Right ventricle myocardium inferior (tissue), 1 donor: ENCODE measurements around the gene EEPD1. TPM values are rescaled to one million over a fixed set of nuclear protein-coding genes. Genes with fewer than 3 reads are reported as not detected.

Source experiments
- ATAC-seq: fragments of 200-7000 bp; cut with Tn5 transposase; one replicate; pipeline ENCODE4 v1.9.1; 2020; ENCODE audit warnings: mild to moderate bottlenecking, moderate library complexity
- DNase-seq: peaks from one replicate; pipeline ENCODE4 v3.0.0; 2021; ENCODE audit errors: missing footprints
- intact Hi-C: fragments of 100-400 bp; cut with DNase I; formaldehyde crosslinking; loops from one replicate; pipeline ENCODE4 v1.11.0; 2022
- total RNA-seq: library from RNA; stranded (reverse); fragmentation: NEBNext Ultra II Directional; extraction: Animal tissue kit (Norgen Biotek cat#: 25700); gene quantifications from one replicate; pipeline ENCODE4 v1.2.1, GENCODE V29; 2021
- donor health status: DM: no; HTN: yes; CAD: no; lungs with severe emphysema.

Gene EEPD1
- total RNA-seq, 1 donor from 2014 or later, result 11.5 TPM

DNA sequence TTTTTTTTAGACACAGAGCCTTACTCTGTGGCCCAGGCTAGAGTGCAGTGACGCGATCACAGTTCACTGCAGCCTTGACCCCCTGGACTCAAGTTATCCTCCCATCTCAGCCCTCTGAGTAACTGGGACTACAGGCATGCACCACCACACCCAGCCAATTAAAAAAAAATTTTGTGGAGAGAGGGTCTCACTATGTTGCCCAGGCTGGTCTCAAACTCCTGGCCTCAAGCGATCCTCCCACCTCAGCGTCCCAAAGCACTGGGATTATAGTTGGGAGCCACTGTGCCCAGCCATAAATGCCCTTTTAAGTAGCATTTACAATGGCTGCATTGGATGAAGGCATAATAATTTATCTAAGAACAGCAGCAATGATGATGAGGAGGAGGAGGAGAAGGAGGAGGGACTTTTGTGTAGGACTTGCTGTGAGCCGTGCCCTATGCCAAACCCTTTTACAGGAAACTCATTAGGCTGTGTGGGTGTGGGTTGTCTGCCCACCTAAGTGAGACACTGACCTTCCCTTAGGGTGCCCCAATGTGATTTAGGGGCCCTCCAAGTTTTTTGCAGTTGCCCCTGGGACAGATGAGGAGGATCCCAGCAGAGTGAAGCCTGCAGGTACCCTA is 51.1 kb downstream of the EEPD1 start:
- no peak for DNase-seq
- intact Hi-C loops, result loop anchor here (5.0 kb wide), 1 partner anchor 42 kb away; no protein-coding TSS in a partner anchor
- ATAC-seq, result no peak

DNA sequence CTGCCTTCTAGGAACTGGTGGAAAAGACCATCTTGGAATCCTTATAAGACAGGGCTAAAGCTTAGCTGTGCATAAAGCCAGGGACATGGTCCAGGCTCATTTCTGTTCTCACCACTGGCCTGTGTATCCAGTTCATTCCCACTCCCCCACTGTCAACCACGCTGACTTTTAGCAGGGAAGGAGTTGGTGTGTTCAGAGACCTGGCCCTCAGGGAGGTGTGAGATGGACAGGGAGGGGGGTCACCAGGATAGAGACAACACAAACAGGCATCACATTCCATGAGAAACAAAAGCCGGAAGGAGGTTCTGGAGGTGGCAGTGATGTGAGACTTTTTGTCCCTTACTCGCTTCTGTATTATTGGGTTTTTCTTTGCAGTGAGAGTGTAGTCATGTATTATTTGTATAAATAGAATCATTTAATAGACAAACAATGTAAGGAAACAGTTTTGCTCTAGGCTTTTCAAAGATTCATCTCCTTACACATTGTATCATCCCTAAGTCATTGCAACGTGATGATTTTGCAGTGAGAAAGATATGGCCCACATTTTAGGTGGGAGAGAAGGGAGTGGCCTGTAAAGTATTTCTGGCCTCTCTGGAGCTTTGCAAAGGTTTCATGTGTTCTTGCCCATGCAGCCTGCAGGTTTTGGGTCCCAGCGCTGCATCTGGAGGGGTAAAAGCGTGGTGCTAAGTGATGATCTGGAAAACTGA is 52.0 kb downstream of the EEPD1 start:
- ATAC-seq (no peak), DNase-seq (no peak)
- intact Hi-C loops, result loop anchor here (5.0 kb wide), 1 partner anchor 43 kb away; no protein-coding TSS in a partner anchor

DNA sequence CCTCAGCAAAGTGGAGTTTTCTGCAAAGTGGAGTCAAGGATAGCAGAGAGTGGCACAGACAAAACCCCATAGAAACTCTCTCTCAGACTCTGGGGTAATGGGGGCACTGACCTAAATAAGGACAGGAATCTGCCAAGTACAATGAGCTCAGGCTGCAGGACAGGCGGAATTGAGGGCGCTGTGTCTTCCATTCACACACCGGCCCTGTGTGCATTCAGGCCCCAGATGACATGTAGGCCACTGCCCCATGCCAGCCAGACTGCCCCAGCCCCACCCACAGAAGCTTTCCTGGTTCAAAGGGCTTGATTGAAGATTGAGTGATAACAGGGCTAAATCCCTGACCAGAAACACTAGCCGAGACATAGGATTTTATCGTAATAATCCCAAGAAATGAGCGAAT is 52.7 kb downstream of the EEPD1 start:
- no peak for DNase-seq
- intact Hi-C loops, result no loop called here
- no peak for ATAC-seq

DNA sequence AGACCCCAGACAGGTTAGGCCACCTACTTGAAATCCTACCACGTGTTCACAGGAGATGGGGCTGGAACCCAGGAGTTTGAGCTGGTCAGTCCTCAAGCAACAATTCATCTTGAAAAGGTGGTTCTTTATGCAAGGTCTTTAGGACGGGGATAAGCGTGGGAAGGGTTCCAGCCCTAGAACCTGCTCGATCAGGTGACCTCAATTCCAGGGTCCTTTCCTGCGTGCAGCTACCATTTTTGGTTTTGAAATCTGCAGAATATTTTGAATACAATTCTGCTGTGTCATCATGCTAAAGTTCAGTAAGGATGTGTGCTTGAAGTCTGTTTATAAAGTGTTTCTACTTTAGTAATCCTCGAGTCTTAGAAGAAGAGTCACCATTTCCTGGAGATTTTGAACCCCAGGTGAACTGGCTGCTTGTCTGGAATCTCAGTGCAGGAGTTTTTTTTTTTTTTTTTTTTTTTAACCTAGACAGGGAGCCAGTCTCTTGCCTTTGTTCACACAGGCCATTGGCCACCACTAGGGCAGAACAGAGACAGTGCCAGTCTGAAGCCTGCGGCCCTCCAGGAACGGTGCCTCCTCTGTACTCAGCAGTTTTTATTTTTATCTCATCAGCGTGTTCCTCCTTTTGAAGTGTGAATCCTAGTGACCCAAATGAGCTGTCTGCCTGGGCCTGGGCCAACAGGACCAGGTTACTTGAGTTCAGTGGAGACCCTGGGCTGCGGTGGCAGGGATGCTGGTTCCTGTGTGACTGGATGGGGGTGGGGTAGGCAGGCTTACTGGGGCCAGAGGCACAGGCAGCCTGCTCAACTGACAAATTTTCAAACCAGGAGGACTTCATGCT is 54.6 kb downstream of the EEPD1 start:
- ATAC-seq, result peak; percentile 83
- intact Hi-C loops, result loop anchor here (2.0 kb wide), 1 partner anchor 77 kb away; no protein-coding TSS in a partner anchor
- peak; percentile 77 for DNase-seq

DNA sequence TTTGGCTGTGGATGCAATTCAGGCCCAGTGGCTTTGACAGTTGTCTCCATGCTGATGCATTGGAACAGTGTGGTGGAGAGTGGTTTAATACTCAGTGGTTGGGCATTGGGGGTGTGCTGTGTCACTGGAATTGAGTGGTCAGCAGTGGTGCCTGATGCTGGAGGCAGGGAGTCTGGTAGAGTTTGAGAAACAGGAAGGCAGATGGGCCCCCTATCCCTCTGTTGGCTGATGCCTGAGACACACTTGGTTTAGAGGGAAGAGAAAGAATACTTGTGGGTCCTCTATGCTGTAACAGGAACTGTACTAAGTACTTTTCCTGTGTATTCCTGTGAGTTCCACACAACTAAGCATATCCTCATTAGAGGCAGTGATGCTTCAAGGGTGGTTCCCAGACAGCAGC is 55.4 kb downstream of the EEPD1 start:
- intact Hi-C loops, result loop anchor here (2.0 kb wide), 1 partner anchor 78 kb away; no protein-coding TSS in a partner anchor
- DNase-seq (no peak), ATAC-seq (peak; percentile 8)

DNA sequence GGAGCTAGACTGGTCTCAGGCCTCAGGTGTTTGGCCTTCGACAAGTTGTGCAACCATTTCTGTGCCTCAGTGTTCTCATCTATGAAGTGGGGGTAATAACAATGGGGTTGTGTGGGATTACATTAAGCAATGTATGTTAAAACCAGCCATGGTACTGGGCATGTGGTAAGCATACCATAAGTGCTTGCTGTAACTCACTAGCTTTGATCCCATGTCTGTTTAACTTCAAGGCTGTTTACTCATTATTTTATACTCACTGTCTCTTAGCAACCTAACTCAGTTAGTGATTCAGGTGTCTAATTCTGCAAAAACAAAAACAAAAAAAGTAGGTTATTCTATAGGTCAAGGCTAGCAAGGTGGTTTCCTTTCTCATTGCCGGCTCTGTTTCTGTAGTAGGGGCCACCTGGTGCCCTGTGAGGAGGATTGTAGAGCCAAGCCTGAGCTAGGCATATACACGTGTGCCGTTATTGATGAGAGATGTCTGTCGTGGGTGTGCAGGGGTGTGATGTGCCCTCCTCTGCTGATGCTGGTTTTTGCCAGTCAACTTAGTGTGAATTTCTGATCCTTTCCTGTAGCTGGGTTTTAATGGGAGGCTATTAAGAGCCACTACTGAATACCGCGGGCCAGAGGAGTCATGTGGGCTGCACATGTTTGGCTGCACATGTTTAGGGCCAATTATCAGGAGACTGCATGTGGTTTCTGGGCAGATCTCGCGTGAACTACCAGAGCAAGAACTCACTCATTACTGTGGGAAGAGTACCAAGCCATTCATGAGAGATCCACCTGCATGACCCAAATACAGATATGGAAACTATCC is 56.2 kb downstream of the EEPD1 start:
- intact Hi-C loops, result loop anchor here (2.0 kb wide), 1 partner anchor 78 kb away; no protein-coding TSS in a partner anchor
- ATAC-seq, result no peak

DNA sequence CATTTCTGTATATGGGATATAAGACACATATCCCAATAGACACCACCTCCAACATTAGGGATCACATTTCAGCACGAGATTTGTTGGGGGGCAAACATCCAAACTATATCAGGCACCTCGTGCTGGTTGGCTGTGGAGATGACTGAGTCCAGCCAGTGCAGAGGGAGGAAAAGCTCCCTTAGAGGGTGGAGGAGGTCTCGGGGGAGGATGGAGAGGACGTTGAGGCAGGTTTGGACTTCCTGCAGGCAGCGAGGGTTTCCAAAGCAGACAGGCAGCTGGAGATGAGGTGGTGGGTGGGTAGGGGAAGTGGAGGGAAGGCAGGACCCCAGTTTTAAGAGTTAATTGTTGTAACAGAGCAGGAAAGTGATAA is 56.7 kb downstream of the EEPD1 start:
- ATAC-seq (no peak), DNase-seq (no peak)
- intact Hi-C loops, result loop anchor here (2.0 kb wide), 1 partner anchor 79 kb away; no protein-coding TSS in a partner anchor

More for the DNA sequence above, 56.2 kb downstream of the EEPD1 start:
- no peak for DNase-seq

DNA sequence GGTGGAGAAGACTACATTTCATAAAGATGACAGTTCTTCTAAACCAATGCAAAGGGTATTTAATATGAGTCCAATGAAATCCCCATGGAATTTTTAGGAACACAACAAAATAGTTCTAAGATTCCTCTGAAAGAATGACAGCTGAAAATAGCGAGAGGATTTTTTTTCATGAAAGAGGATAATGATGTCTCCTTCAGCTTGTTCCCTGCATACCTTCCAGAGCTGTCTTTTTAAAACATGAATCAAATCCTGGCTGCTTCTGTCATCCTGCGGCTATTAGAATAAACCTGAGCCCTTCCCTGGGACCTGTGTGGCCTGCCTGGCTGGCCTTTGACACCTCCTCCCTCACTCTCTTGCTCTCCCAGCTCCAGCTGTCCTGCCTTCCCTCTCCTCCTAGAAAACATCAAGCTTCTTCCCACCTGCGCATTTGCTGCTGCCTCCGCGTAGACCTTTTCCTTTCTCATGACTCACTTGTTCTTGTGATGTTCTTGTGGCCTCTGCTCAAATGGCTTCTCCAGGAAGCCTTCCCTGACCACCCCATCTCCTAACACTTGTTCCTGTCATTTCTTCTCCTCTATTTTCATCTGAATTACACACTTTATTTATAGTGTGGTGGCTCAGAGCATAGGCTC is 57.4 kb downstream of the EEPD1 start:
- ATAC-seq (no peak), DNase-seq (no peak)
- intact Hi-C loops, result no loop called here

DNA sequence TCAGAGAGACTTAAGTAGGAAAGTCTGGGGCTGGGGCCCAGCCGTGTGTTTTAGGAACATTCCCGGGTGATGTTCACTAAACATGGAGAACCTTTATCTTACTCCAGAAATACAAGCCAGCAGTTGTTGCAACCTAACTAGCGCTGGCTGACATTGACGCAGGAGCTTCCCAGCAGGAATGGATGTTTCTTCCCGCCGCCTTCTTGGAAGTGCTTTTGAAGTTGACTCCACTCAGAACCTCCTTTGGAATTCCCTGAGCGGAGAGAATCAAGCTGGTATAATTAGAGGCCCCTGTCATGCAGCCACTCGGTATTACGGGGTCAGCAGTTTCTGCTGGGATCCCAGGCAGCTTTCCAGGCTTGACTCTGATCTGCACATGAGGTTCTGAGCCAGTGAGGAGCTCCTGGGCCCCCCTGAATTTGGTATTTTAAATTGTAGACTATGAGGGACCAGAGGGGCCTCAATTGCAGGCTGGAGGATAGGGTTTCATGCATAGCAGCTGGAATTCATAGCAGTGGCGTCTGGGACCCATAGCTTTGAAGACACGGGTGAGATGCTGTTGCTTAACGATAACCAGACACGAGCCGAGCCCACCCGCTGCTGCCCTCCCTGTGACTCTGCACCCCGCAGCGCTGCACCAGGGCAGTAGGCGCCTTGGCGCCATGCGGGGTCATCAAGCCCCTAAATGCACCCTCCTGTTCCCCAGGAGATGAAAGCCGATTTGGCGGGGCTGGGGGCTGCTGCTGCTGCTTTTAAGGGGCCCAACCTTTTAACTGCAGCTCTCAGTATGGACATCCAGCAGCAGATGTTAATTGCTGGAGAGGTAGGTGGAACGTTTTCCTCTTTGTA is 61.8 kb downstream of the EEPD1 start:
- intact Hi-C loops, result no loop called here
- ATAC-seq, result no peak
- no peak for DNase-seq

DNA sequence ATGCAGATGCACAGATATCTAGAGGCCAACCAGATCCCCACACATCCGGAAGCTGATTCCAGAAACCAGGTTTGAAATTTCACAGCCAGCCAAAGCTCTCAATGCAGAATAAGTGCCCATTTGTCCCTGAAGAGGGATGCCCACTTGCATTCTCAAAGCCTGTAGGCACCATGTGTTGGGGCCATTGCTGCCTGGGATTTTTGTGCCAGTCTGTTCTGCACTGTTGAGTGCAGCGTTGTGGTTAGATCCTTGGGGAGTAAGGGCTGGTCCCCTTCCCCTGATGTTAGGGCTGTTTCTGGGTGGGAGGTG is 62.4 kb downstream of the EEPD1 start:
- DNase-seq (no peak), ATAC-seq (no peak)
- intact Hi-C loops, result no loop called here

DNA sequence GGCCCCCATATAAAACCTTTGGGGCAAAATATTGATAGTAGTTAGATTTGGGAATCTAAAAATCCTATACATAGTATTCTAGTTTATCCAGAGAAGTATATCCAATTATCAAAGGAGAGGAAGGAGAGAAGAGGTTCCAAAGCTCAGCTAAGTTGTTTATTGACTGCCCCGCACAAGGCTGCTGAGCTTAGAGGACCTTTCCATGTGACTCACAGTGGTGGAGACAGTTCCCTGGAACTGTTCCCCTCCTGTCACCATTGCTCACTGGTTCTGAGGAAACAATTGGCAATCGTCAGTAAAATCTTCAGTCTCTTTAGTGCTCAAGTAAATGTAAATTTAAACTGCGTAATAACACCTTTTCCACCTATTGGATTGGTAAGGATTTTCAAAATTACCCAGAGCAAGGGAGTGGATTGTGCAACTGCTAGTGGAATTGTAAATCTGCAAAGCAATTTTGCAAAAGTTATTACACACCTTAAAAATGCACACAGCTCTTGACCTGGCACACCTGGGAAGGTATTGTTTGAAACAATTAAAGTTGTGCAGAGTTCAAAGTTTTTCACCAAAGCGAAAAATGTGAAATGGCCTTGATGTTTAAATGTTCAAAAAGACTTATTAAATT is 63.1 kb downstream of the EEPD1 start:
- intact Hi-C loops, result no loop called here
- no peak for DNase-seq
- ATAC-seq, result peak; percentile 52

DNA sequence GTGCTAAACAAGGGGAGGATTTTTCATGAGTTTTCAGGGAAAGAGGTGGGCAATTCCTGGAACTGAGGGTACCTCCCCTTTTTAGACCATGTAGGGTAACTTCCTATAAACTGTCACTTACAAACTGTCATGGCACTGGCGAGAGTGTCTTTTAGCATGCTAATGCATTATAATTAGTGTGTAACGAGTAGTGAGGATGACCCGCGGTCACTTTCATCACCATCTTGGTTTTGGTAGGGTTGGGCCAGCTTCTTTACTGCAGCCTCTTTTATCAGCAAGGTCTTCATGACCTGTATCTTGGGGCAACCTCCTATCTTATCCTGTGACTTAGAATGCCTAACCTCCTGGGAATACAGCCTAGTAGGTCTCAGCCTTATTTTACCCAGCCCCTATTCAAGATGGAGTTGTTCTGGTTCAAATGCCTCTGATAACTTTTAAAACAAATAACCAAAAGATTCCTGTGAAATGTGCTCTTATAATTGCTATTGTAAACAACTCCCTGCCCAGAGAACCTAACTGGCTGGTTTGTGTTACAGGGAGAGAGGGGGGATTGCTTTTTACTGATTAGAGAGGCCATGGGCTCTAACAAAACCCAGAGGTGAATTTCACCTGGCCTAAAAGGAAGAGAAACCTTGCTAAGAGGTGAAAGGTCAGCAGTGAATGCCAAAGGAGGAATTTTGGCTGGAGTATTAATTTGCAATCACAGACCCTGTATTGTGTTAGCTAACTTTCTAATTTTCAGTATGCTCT is 64.3 kb downstream of the EEPD1 start:
- DNase-seq (no peak), ATAC-seq (no peak)
- intact Hi-C loops, result no loop called here

DNA sequence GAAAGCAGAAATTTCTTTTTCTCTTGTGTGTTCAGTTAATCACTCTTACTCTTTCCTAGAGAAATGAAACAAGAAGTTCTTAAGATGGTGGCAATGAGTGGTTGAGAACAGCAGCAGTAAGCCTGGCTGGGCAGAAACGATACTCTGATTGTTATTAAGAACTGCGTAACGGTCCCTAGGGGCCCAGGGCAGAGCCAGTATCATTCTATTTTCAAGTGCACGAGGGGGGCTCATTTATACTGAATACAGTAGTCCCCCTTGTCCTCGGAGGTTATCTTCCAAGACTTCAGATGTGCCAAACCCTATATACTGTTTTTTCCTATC is 64.9 kb downstream of the EEPD1 start:
- intact Hi-C loops, result no loop called here
- ATAC-seq (no peak), DNase-seq (no peak)

DNA sequence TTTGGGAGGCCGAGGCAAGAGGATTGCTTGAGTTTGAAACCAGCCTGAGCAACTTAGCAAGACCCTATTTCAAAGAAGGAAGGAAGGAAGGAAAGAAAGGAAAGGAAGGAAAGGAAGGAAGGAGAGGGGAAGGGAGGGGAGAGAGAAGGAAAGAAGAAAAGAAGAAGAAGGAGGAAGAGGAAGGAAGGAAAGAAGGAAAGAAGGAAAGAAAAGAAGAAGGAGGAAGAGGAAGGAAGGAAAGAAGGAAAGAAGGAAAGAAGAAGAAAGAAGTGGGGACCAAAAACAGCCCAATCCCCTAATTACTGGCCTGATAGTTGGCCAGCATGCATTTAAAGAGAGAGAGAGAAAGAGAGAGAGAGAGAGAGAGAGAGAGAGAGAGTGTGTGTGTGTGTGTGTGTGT is 66.4 kb downstream of the EEPD1 start:
- ATAC-seq, result no peak
- intact Hi-C loops, result no loop called here

DNA sequence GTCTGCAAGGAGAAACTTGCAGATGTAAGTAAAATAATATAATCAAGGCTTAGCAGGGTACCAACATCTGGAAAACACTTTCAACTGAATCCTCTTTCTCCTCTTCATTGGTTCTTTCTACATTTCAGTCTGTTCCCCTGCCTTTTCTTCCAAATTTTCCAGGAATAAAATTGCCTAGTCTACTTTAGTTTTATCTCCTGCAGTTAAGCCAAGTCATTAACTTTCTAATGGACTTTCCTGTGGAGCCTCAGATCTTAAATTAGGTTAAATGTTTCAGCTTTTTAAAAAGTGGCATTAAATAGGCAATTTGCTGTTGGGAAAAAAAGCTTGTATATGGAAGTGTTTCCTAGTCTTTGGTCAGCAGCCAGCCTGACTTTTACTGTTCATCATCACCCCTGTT is 70.8 kb downstream of the EEPD1 start:
- intact Hi-C loops, result no loop called here
- DNase-seq (no peak), ATAC-seq (no peak)

More for the DNA sequence above, 66.4 kb downstream of the EEPD1 start:
- DNase-seq, result no peak
